ENCODE data around the gene PRPF19.

Gene PRPF19

GRCh38 chr11:60939855-60940254 is 33.5 kb upstream of the PRPF19 start:
- Histone ChIP-seq H3K4me3 (no peak overlapping the region), H3K27ac (no peak overlapping the region)

GRCh38 chr11:60939301-60939700 is 32.9 kb upstream of the PRPF19 start:
- H3K4me3 ChIP-seq = no peak overlapping the region
- no peak overlapping the region for H3K27ac ChIP-seq

GRCh38 chr11:60938500-60938899 is 32.1 kb upstream of the PRPF19 start:
- no peak overlapping the region for H3K4me3 ChIP-seq
- no peak overlapping the region for H3K27ac ChIP-seq

GRCh38 chr11:60937811-60938210 is 31.4 kb upstream of the PRPF19 start:
- Histone ChIP-seq H3K4me3 (no peak overlapping the region), H3K27ac (no peak overlapping the region)

- Histone ChIP-seq H3K27ac (no peak overlapping the region), H3K4me3 (no peak overlapping the region)
Measured at GRCh38 chr11:60937144-60937527, 30.8 kb upstream of the PRPF19 start.

GRCh38 chr11:60936467-60937143 is 30.2 kb upstream of the PRPF19 start:
- no peak overlapping the region for H3K27ac ChIP-seq
- no peak overlapping the region for H3K4me3 ChIP-seq

- Histone ChIP-seq H3K27ac (no peak overlapping the region), H3K4me3 (no peak overlapping the region)
Measured at GRCh38 chr11:60935676-60936442, 29.5 kb upstream of the PRPF19 start.

GRCh38 chr11:60934790-60935605 is 28.6 kb upstream of the PRPF19 start:
- H3K27ac ChIP-seq = no peak overlapping the region

GRCh38 chr11:60934124-60934789 is 27.9 kb upstream of the PRPF19 start:
- peak overlapping the region in 1 of 21 experiments; percentile 40 for H3K27ac ChIP-seq
- no peak overlapping the region for H3K4me3 ChIP-seq

More at GRCh38 chr11:60934790-60935605, 28.6 kb upstream of the PRPF19 start:
- no peak overlapping the region for H3K4me3 ChIP-seq

GRCh38 chr11:60933416-60934123 is 27.2 kb upstream of the PRPF19 start:
- Histone ChIP-seq H3K27ac (no peak overlapping the region), H3K4me3 (no peak overlapping the region)

GRCh38 chr11:60932605-60933356 is 26.4 kb upstream of the PRPF19 start:
- Histone ChIP-seq H3K27ac (no peak overlapping the region), H3K4me3 (no peak overlapping the region)

GRCh38 chr11:60931917-60932316 is 25.5 kb upstream of the PRPF19 start:
- Histone ChIP-seq H3K4me3 (no peak overlapping the region), H3K27ac (no peak overlapping the region)

GRCh38 chr11:60930394-60930793 is 24.0 kb upstream of the PRPF19 start:
- Histone ChIP-seq H3K4me3 (no peak overlapping the region), H3K27ac (no peak overlapping the region)

- H3K4me3 ChIP-seq = no peak overlapping the region
- H3K27ac ChIP-seq = no peak overlapping the region
Measured at GRCh38 chr11:60929764-60930163, 23.4 kb upstream of the PRPF19 start.

GRCh38 chr11:60928563-60929001 is 22.2 kb upstream of the PRPF19 start:
- H3K27ac ChIP-seq = no peak overlapping the region
- no peak overlapping the region for H3K4me3 ChIP-seq

- no peak overlapping the region for H3K4me3 ChIP-seq
- no peak overlapping the region for H3K27ac ChIP-seq
Measured at GRCh38 chr11:60927600-60927999, 21.2 kb upstream of the PRPF19 start.

- Histone ChIP-seq H3K27ac (no peak overlapping the region), H3K4me3 (no peak overlapping the region)
Measured at GRCh38 chr11:60927061-60927592, 20.7 kb upstream of the PRPF19 start.

GRCh38 chr11:60926500-60926899 is 20.1 kb upstream of the PRPF19 start:
- H3K27ac ChIP-seq = no peak overlapping the region
- no peak overlapping the region for H3K4me3 ChIP-seq

Measured in skin epidermis (tissue), 12 donors.